Measurements from ENCODE around the gene CFAP77.

CFAP77 gene

DNA sequence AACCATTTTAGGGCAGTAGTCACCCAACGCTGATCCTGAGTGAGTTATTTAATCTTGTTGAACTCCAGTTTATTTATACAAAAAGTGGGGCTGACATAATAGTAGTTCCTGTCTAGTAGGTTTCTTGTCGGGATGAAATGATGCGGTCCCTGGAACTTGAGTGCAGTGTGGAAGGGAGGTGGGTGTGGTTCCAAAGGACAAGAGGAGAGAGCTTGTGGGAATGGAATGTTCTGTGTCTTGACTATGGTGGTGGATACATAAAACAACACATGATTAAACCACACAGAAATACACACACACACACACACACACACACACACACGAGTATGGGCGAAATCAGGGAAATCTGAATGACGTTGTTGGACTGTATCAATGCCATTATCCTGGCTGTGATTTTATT is 106.3 kb downstream of the CFAP77 start:
- CTCF ChIA-PET, result interaction anchor here (3.5 kb wide), 1 partner anchor 9 kb away, joined by 25 read pairs; no protein-coding TSS in a partner anchor
- POLR2A ChIA-PET, result no interaction called here
- no peak for DNase-seq (ENCODE audit: low read depth, low spot score)

DNA sequence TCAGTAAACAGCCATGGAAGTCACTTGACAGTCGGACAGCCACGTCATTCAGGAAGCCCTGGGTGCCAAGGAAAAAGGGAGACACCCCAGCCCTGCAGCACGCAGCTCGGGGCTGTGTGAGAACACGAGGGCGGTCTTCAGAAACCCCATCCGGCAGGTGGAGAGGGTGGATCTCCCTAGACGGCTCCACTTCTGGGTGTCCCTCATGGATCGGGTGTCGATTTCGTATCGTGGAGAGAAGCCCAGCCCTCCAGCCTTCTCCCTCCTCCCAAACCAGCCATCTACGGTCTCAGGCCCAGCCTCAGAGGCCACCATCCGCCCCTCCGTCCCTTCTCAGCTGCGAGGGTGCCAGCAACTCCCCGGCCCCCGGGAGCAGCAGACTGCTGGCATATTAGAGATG is 106.9 kb downstream of the CFAP77 start:
- no peak for DNase-seq (ENCODE audit: low read depth, low spot score)
- POLR2A ChIA-PET, result no interaction called here
- CTCF ChIA-PET, result interaction anchor here (0.6 to 3.5 kb wide), 2 partner anchors 9 to 284 kb away, joined by 3 to 25 read pairs; no protein-coding TSS in a partner anchor
- TF ChIP-seq, protein P1, sequence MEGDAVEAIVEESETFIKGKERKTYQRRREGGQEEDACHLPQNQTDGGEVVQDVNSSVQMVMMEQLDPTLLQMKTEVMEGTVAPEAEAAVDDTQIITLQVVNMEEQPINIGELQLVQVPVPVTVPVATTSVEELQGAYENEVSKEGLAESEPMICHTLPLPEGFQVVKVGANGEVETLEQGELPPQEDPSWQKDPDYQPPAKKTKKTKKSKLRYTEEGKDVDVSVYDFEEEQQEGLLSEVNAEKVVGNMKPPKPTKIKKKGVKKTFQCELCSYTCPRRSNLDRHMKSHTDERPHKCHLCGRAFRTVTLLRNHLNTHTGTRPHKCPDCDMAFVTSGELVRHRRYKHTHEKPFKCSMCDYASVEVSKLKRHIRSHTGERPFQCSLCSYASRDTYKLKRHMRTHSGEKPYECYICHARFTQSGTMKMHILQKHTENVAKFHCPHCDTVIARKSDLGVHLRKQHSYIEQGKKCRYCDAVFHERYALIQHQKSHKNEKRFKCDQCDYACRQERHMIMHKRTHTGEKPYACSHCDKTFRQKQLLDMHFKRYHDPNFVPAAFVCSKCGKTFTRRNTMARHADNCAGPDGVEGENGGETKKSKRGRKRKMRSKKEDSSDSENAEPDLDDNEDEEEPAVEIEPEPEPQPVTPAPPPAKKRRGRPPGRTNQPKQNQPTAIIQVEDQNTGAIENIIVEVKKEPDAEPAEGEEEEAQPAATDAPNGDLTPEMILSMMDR (IDR thresholded peaks at IDR 0.05; ENCODE audit: insufficient read depth, low read length, missing control alignments), result no peak
- no peak overlapping the region for H3K4me3 ChIP-seq (ENCODE audit: low read depth, low read length)

More for the DNA sequence above, 106.3 kb downstream of the CFAP77 start:
- TF ChIP-seq, protein P1 (IDR thresholded peaks at IDR 0.05; ENCODE audit: insufficient read depth, low read length, missing control alignments), result no peak
- H3K4me3 ChIP-seq (ENCODE audit: low read depth, low read length), result no peak overlapping the region

- ChIA-PET POLR2A (no interaction called here), CTCF (interaction anchor here (0.7 to 3.5 kb wide), 3 partner anchors 11 to 281 kb away, joined by 3 to 25 read pairs (median 5); no protein-coding TSS in a partner anchor)
- no peak for DNase-seq (ENCODE audit: low read depth, low spot score)
- TF ChIP-seq, protein P1 (IDR thresholded peaks at IDR 0.05; ENCODE audit: insufficient read depth, low read length, missing control alignments), result no peak
- no peak overlapping the region for H3K4me3 ChIP-seq (ENCODE audit: low read depth, low read length)
Observed at GRCh38 chr9:132517815-132518550, 108.0 kb downstream of the CFAP77 start.

- ChIA-PET POLR2A (no interaction called here), CTCF (interaction anchor here (0.7 to 3.5 kb wide), 3 partner anchors 11 to 280 kb away, joined by 3 to 25 read pairs (median 5); no protein-coding TSS in a partner anchor)
- no peak overlapping the region for H3K4me3 ChIP-seq (ENCODE audit: low read depth, low read length)
- TF ChIP-seq, protein P1 (IDR thresholded peaks at IDR 0.05; ENCODE audit: insufficient read depth, low read length, missing control alignments), result no peak
- DNase-seq (ENCODE audit: low read depth, low spot score), result no peak
Observed at GRCh38 chr9:132518626-132519025, 108.6 kb downstream of the CFAP77 start.

- DNase-seq (ENCODE audit: low read depth, low spot score), result no peak
- TF ChIP-seq, protein P1 (IDR thresholded peaks at IDR 0.05; ENCODE audit: insufficient read depth, low read length, missing control alignments), result no peak
- POLR2A ChIA-PET, result no interaction called here
- no peak overlapping the region for H3K4me3 ChIP-seq (ENCODE audit: low read depth, low read length)
- CTCF ChIA-PET, result interaction anchor here (3.5 kb wide), 1 partner anchor 12 kb away, joined by 25 read pairs; no protein-coding TSS in a partner anchor
Observed at GRCh38 chr9:132519033-132519432, 109.0 kb downstream of the CFAP77 start.

GRCh38 chr9:132520612-132521011 is 110.6 kb downstream of the CFAP77 start:
- CTCF ChIA-PET, result interaction anchor here (4.9 kb wide), 1 partner anchor 13 kb away, joined by 23 read pairs; no protein-coding TSS in a partner anchor
- DNase-seq (ENCODE audit: low read depth, low spot score), result no peak
- POLR2A ChIA-PET, result no interaction called here
- H3K4me3 ChIP-seq (ENCODE audit: low read depth, low read length), result no peak overlapping the region
- TF ChIP-seq, protein P1 (IDR thresholded peaks at IDR 0.05; ENCODE audit: insufficient read depth, low read length, missing control alignments), result no peak

All from AG04449 (cell line).